Adipose tissue (tissue), 3 donors: ENCODE results near the gene COL21A1. TPM values are rescaled to one million over a fixed set of nuclear protein-coding genes. Genes with fewer than 3 reads are reported as not detected.

ENCODE experiments used
- H3K27ac ChIP-seq: one replicate; pipeline ENCODE4 v1.5.1; 2013; ENCODE audit warnings: low read depth, low read length
- WGBS, 3 donors: extraction: QIAGEN DNeasy Blood & Tissue Kit; methylation state at CpG; one replicate each; pipeline ENCODE4 v1.1.7; 2013; 5-methylcytosine and 5-hydroxymethylcytosine counted together
- polyA plus RNA-seq, 3 donors: library from polyadenylated mRNA; stranded (reverse); fragments of 200-250 nt; gene quantifications; one replicate each; pipeline ENCODE4 v1.2.3, GENCODE V29; 2013
- donor health status: healthy with polysubstance abuse.
- donor health status: Bipolar disorder and iron deficiency.
- donor health status: healthy.

Gene COL21A1
- polyA plus RNA-seq, 3 donors: 0.38 to 1.9 (median 1.4) TPM

GRCh38 chr6:56250266-56250665, 2.9 kb upstream of the COL21A1 start:
- no peak overlapping the region for H3K27ac ChIP-seq
- 33 to 45% (median 43%) methylated on average over 2 of the region's 2 CpGs for WGBS, 3 donors

GRCh38 chr6:56247654-56248122, 308 bp upstream of the COL21A1 start:
- 28 to 33% (median 33%) methylated on average over 12 of the region's 12 CpGs for WGBS, 3 donors
- no peak overlapping the region for H3K27ac ChIP-seq

- WGBS, 3 donors: 17 to 43% (median 42%) methylated on average over 5 of the region's 5 CpGs
- no peak overlapping the region for H3K27ac ChIP-seq
Measured at GRCh38 chr6:56246541-56246880, 869 bp downstream of the COL21A1 start.

- H3K27ac ChIP-seq: no peak overlapping the region
Measured at GRCh38 chr6:56245903-56246351, 1.5 kb downstream of the COL21A1 start.

GRCh38 chr6:56244528-56245253, 2.7 kb downstream of the COL21A1 start:
- H3K27ac ChIP-seq: no peak overlapping the region
- 89 to 94% (median 93%) methylated on average over 3 of the region's 3 CpGs for WGBS, 3 donors

More at GRCh38 chr6:56245903-56246351, 1.5 kb downstream of the COL21A1 start:
- 26 to 39% (median 29%) methylated on average over 2 of the region's 2 CpGs for WGBS, 3 donors

- H3K27ac ChIP-seq: no peak overlapping the region
Measured at GRCh38 chr6:56244089-56244488, 3.3 kb downstream of the COL21A1 start.

- no peak overlapping the region for H3K27ac ChIP-seq
- 80 to 88% (median 81%) methylated on average over 2 of the region's 2 CpGs for WGBS, 3 donors
Measured at GRCh38 chr6:56243518-56244070, 3.8 kb downstream of the COL21A1 start.

- no peak overlapping the region for H3K27ac ChIP-seq
- WGBS, 3 donors: 5 to 20% (median 18%) methylated on average over 2 of the region's 2 CpGs
Measured at GRCh38 chr6:56242346-56242745, 5.0 kb downstream of the COL21A1 start.

GRCh38 chr6:56241124-56241802, 6.1 kb downstream of the COL21A1 start:
- H3K27ac ChIP-seq: no peak overlapping the region
- WGBS, 3 donors: 65 to 85% (median 84%) methylated on average over 5 of the region's 5 CpGs

GRCh38 chr6:56238352-56238751, 9.0 kb downstream of the COL21A1 start:
- 70 to 91% (median 71%) methylated on average over 2 of the region's 2 CpGs for WGBS, 3 donors

GRCh38 chr6:56235245-56235644, 12.1 kb downstream of the COL21A1 start:
- no peak overlapping the region for H3K27ac ChIP-seq

More at GRCh38 chr6:56238352-56238751, 9.0 kb downstream of the COL21A1 start:
- no peak overlapping the region for H3K27ac ChIP-seq

GRCh38 chr6:56232436-56232835, 14.9 kb downstream of the COL21A1 start:
- no peak overlapping the region for H3K27ac ChIP-seq
- WGBS, 3 donors: 37 to 57% (median 45%) methylated on average over 2 of the region's 2 CpGs

More at GRCh38 chr6:56235245-56235644, 12.1 kb downstream of the COL21A1 start:
- WGBS, 3 donors: 67 to 85% (median 70%) methylated on average over 1 of the region's 1 CpG

- H3K27ac ChIP-seq: no peak overlapping the region
Measured at GRCh38 chr6:56231827-56232226, 15.6 kb downstream of the COL21A1 start.

- no peak overlapping the region for H3K27ac ChIP-seq
- 56 to 71% (median 62%) methylated on average over 4 of the region's 4 CpGs for WGBS, 3 donors
Measured at GRCh38 chr6:56230976-56231566, 16.3 kb downstream of the COL21A1 start.

GRCh38 chr6:56227071-56227879, 20.1 kb downstream of the COL21A1 start:
- 47 to 53% (median 52%) methylated on average over 2 of the region's 2 CpGs for WGBS, 3 donors
- no peak overlapping the region for H3K27ac ChIP-seq

- WGBS, 3 donors: 60 to 82% (median 81%) methylated on average over 1 of the region's 1 CpG
- H3K27ac ChIP-seq: no peak overlapping the region
Measured at GRCh38 chr6:56223995-56224394, 23.4 kb downstream of the COL21A1 start.

GRCh38 chr6:56222499-56222898, 24.9 kb downstream of the COL21A1 start:
- H3K27ac ChIP-seq: no peak overlapping the region

- no peak overlapping the region for H3K27ac ChIP-seq
Measured at GRCh38 chr6:56220078-56220477, 27.3 kb downstream of the COL21A1 start.
